Measurements from ENCODE around the gene FLOT2. TPM values are rescaled to one million over a fixed set of nuclear protein-coding genes. Genes with fewer than 3 reads are reported as not detected.

Gene FLOT2
- total and polyA plus RNA-seq, 10 of the 15 experiments (the other 5 are each of a cell fraction or from before 2014, with no cell fraction given) = 56.8 to 302 (median 149) TPM

DNA sequence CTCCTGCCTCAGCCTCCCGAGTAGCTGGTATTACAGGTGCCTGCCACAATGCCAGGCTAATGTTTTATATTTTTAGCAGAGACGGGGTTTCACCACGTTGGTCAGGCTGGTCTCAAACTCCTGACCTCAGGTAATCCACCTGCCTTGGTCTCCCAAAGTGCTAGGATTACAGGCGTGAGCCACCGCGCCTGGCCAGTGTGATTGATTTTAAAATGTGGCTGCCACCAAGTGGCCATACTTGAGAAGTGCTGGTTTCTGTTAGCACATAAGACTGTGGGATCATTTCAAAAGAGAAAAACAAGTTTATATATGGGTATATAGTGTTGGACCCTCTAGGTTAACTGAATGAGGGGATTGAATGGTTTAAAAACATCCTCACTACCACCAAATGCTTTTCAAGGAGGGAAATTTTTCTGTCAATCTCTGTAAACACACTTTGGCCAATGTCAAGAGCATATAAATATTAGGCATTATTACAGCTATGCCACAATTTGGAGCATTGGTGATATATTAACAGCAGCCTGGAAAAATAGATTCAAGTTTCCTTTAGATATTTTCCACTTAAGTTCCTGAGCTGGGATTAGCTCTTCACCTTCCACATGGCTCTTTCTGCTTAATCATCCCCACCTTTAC, 18.9 kb upstream of the FLOT2 start:
- no peaks in the 10 kb centered on the region for H3K27me3 ChIP-seq (replicated peaks in 1 of 2; ENCODE audit: control insufficient read depth in 2 of 2, insufficient read depth in 2 of 2, low read length in 1 of 2)
- no peaks in the 10 kb centered on the region for H3K9me3 ChIP-seq (replicated peaks; ENCODE audit: control insufficient read depth, insufficient read depth, low read length)
- H3K27ac ChIP-seq (ENCODE audit: control insufficient read depth, insufficient read depth) = no peak overlapping the region
- ATAC-seq (peak; percentile 89), DNase-seq (ENCODE audit: low read depth, low spot score) (no peak), FAIRE-seq (peak; percentile 23)
- RAD21 ChIA-PET (ENCODE audit: unreplicated experiment) = interaction anchor here (0.9 to 2.8 kb wide), 5 partner anchors 11 to 190 kb away, joined by 3 to 21 read pairs (median 6); partner anchors contain the start of gene TLCD1
- H3K4me2 ChIP-seq (ENCODE audit: control insufficient read depth, insufficient read depth) = no peak overlapping the region
- H3K4me1 ChIP-seq (ENCODE audit: control insufficient read depth, insufficient read depth, low read length) = no peaks in the 10 kb centered on the region
- POLR2A ChIA-PET = interaction anchor here (1.2 kb wide), 1 partner anchor 35 kb away, joined by 3 read pairs; the partner anchor contains the start of gene PHF12
- SMC1A ChIA-PET (ENCODE audit: uncharacterized antibody, unreplicated experiment) = interaction anchor here (0.7 to 4.8 kb wide), 12 partner anchors 10 to 197 kb away, joined by 3 to 40 read pairs (median 4); partner anchors contain the start of genes FAM222B, RPL23A and TLCD1
- in situ Hi-C loops (cut with MboI) (no loop called here), intact Hi-C loops (cut with micrococcal nuclease; ENCODE audit: unreplicated experiment) (loop anchor here (1.0 to 2.0 kb wide), 2 partner anchors 153 to 190 kb away; partner anchors contain the start of gene TLCD1)
- no peaks in the 10 kb centered on the region for H4K20me1 ChIP-seq (ENCODE audit: control insufficient read depth, insufficient read depth)
- H3K4me3 ChIP-seq = no peak overlapping the region
- TF ChIP-seq, protein P1, sequence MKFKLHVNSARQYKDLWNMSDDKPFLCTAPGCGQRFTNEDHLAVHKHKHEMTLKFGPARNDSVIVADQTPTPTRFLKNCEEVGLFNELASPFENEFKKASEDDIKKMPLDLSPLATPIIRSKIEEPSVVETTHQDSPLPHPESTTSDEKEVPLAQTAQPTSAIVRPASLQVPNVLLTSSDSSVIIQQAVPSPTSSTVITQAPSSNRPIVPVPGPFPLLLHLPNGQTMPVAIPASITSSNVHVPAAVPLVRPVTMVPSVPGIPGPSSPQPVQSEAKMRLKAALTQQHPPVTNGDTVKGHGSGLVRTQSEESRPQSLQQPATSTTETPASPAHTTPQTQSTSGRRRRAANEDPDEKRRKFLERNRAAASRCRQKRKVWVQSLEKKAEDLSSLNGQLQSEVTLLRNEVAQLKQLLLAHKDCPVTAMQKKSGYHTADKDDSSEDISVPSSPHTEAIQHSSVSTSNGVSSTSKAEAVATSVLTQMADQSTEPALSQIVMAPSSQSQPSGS (IDR thresholded peaks at IDR 0.05; ENCODE audit: low read length) = no peak
- TF ChIP-seq, protein P2, sequence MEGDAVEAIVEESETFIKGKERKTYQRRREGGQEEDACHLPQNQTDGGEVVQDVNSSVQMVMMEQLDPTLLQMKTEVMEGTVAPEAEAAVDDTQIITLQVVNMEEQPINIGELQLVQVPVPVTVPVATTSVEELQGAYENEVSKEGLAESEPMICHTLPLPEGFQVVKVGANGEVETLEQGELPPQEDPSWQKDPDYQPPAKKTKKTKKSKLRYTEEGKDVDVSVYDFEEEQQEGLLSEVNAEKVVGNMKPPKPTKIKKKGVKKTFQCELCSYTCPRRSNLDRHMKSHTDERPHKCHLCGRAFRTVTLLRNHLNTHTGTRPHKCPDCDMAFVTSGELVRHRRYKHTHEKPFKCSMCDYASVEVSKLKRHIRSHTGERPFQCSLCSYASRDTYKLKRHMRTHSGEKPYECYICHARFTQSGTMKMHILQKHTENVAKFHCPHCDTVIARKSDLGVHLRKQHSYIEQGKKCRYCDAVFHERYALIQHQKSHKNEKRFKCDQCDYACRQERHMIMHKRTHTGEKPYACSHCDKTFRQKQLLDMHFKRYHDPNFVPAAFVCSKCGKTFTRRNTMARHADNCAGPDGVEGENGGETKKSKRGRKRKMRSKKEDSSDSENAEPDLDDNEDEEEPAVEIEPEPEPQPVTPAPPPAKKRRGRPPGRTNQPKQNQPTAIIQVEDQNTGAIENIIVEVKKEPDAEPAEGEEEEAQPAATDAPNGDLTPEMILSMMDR (IDR thresholded peaks at IDR 0.05 in 2 of 3, conservative IDR thresholded peaks at IDR 0.05 in 1 of 3; ENCODE audit: control insufficient read depth in 2 of 3, extremely low read depth in 1 of 3, insufficient read depth in 1 of 3, low read depth in 3 of 3, low read length in 3 of 3) = peak; percentile 55 to 59 (median 57)
- TF ChIP-seq RAD21 (IDR thresholded peaks at IDR 0.05; ENCODE audit: insufficient read depth, low read depth, low read length) = peak; percentile 58
- TF ChIP-seq CREM (IDR thresholded peaks at IDR 0.05; ENCODE audit: low read depth) = no peak
- TF ChIP-seq SIX5 (IDR thresholded peaks at IDR 0.05; ENCODE audit: low read depth, low read length, severe bottlenecking) = no peak
- TF ChIP-seq STAT1 (conservative IDR thresholded peaks at IDR 0.05) = no peak
- TF ChIP-seq HDGF (IDR thresholded peaks at IDR 0.05) = peak; percentile 68; the same call in 1 of the 2 replicates
- TF ChIP-seq, protein P3, sequence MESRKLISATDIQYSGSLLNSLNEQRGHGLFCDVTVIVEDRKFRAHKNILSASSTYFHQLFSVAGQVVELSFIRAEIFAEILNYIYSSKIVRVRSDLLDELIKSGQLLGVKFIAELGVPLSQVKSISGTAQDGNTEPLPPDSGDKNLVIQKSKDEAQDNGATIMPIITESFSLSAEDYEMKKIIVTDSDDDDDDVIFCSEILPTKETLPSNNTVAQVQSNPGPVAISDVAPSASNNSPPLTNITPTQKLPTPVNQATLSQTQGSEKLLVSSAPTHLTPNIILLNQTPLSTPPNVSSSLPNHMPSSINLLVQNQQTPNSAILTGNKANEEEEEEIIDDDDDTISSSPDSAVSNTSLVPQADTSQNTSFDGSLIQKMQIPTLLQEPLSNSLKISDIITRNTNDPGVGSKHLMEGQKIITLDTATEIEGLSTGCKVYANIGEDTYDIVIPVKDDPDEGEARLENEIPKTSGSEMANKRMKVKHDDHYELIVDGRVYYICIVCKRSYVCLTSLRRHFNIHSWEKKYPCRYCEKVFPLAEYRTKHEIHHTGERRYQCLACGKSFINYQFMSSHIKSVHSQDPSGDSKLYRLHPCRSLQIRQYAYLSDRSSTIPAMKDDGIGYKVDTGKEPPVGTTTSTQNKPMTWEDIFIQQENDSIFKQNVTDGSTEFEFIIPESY (IDR thresholded peaks at IDR 0.05) = 0 out of 2 replicates have a peak, but pooled peaks have one; percentile 33
- H3K36me3 ChIP-seq (ENCODE audit: control insufficient read depth in 2 of 2, insufficient read depth in 2 of 2, low read length in 1 of 2) = peaks cover 40 to 60% of the 10 kb centered on the region in 2 experiments
- no peak overlapping the region for H2AFZ ChIP-seq (ENCODE audit: control insufficient read depth, low read depth, low read length)
- 77% methylated on average over 6 of the region's 6 CpGs for WGBS (ENCODE audit: insufficient coverage, insufficient replicate concordance, low lambda C conversion rate, missing lambda C conversion rate)
- CTCF ChIA-PET = interaction anchor here (0.6 to 6.0 kb wide), 24 partner anchors 9 to 321 kb away, joined by 3 to 78 read pairs (median 6); partner anchors contain the start of genes NEK8, RPL23A and TLCD1
- H3K79me2 ChIP-seq (ENCODE audit: control insufficient read depth, insufficient read depth, low read length) = no peaks in the 10 kb centered on the region
- no peak overlapping the region for H3K9ac ChIP-seq (ENCODE audit: control insufficient read depth, insufficient read depth, low read length)
- no TSS peak for BruUV-seq (replicated peaks)

Data from GM12878 (cell line).